A673 (cell line): Measurements from ENCODE around the gene CDK17.

Experiments used
- EZH2 ChIP-seq: fragments of 200-600 bp; sonication (generic); IDR thresholded peaks from 2 replicates; pipeline ENCODE4 v1.6.1; 2017; ENCODE audit warnings: borderline replicate concordance, low read depth, mild to moderate bottlenecking, mixed read lengths, antibody characterized with exemption, low read length; ENCODE audit not compliant: poor library complexity, severe bottlenecking
- TF ChIP-seq, protein P1 (sequence below): fragments of 300-800, 200-600 bp; sonication (generic); conservative IDR thresholded peaks from 2 replicates; pipeline ENCODE4 v1.5.1; 2017; ENCODE audit warnings: low read depth, mild to moderate bottlenecking, antibody characterized with exemption, low read length, moderate library complexity, mixed read lengths

DNA sequence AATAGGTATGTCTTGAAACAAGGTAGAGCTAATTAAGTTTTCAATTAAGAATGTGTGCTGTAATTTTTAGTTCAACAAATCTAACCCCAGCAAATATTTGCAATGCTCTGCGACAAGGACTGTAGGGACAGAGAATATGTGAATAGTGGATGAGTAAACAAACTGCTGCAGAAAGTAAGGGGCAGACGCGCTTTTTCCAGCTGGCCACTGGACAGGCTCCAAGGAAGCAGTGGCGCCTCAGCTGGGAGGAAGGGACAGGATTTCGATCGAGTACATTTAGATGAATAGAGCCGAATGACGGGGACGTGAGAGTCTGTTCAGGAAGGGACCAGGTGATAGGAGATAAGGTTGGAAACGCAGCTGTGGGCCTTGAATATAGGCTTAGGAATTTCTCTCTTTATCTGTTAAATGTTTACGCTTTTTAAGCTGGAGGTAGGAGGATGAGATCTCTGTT lies 136.8 kb downstream of the CDK17 start:
- TF ChIP-seq, protein P1, sequence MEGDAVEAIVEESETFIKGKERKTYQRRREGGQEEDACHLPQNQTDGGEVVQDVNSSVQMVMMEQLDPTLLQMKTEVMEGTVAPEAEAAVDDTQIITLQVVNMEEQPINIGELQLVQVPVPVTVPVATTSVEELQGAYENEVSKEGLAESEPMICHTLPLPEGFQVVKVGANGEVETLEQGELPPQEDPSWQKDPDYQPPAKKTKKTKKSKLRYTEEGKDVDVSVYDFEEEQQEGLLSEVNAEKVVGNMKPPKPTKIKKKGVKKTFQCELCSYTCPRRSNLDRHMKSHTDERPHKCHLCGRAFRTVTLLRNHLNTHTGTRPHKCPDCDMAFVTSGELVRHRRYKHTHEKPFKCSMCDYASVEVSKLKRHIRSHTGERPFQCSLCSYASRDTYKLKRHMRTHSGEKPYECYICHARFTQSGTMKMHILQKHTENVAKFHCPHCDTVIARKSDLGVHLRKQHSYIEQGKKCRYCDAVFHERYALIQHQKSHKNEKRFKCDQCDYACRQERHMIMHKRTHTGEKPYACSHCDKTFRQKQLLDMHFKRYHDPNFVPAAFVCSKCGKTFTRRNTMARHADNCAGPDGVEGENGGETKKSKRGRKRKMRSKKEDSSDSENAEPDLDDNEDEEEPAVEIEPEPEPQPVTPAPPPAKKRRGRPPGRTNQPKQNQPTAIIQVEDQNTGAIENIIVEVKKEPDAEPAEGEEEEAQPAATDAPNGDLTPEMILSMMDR, result no peak
- TF ChIP-seq EZH2, result no peak
